NCI-H2196 (cell line): ENCODE data around the gene HEY2.
"Not testable (repeated sequence)": the region's sequence is repeated elsewhere in the genome, so short reads cannot be mapped to it uniquely, and the experiment has no call there.

Experiments used
- DNase-seq: peaks from one replicate; lab custom pipeline; 2025; ENCODE audit not compliant: unreplicated experiment; lab: John Stamatoyannopoulos, UW

Gene HEY2

DNA sequence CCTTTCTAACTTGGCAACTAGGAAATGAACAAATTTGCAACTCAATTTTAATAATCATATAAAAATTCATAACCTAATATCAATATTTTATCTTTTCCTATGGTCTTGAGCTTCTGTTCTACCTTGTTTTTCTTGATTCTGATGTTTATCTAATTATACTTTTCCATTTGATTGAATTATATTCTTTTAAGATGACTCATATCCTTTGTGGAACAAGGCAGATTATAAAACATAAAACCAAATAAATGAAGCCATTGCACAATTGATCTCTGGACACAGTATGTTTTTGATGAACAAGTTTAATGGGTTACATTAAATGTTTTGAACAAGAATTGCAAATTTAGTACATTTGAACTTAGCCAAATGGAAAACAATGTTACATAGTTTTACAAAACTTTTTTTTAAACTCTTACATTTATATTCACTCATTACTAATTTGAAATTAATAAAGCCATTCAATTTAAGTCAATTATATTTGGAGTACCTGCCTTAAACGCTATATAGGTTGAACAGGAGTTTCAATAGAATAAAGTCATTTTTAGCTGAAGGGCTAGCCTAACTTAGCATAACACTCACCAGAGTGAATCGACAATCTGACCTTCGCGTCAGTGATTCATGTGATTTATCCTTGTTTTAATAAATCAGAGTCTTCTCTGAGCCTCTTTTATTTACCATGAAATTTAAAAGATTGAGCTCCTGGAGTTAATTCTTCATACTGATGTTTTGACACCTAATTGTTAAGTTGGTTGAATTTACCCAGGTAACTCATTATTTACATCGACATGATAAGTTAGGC lies 45.1 kb downstream of the HEY2 start:
- DNase-seq = no peak

DNA sequence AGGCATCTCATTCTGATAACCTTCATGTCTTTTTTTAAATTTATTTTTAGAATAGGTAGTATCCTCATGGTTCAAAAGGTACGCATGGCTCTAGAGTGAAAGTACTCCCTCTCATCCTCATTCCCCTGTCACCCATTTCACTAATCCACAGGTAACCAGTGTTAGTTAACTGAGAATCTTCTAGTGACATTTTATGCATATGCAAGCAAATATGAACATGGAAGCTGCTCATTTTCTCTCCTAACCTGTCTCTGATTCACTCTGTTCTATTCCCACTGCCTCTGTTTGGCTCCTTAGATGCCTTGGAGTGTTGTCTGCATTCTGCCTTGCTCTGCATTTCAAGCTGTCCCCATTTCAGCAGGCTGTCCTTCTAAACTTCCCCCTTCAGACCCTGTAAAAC lies 45.9 kb downstream of the HEY2 start:
- DNase-seq = no peak

DNA sequence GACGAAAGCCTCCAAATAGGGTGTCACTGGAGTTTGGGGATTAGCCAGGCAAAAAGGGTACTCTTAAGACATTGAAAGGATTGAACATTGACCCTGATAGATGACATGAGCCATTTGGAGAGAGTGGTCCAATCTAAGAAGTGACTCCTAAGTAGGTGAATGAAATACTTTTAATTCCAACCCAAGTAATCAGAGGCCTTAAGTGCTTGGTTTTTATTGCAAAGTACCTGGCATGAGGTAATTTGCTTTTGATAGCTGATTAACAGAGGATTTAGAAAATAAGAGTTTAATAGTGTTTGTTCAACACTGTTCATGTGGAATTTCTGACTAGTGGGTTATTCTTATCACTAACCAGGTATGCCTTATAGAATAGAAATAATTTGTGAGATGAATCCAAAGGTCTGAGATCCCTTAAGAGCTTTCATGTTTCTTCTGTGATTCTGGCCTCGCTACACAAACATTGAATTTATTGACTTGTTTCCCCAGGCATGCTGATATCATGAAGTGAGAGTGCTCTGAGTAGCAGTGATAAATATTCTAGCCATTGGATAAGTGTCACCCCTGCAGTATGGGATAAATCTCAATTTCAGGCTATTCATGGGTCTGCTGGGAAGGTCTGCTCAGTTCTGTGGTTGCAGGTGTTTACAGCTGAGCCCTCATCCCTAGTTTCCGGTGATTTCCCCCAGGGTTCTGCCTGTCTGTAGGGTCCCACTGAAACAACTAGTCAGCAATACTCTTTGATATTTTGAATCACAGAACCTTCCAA lies 47.9 kb downstream of the HEY2 start:
- DNase-seq = no peak

DNA sequence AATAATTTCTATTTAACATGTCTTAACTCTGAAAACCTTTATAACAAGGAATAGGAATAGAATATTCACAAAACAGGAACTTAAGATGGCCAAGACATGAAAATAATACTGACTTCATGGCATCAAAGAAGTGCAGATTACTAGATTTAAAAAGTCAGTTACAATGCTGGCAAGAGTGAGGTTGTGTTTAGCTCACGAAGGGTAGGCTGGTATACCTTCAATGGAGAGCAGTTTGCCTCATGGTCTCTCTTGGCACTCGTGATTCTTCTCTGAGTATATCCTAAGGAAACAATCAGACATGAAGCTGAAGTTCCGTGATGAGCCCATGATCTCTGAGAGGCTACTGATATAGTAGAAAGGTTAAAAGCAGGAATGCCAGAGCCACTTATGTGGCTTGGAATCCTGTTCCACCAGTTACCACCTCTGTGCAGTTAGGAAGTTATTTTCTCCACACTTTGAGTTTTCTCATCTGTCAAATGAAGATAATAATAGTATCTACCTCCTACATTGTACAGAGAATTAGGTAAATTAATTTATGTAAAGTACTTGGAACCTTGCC lies 48.5 kb downstream of the HEY2 start:
- no peak for DNase-seq

DNA sequence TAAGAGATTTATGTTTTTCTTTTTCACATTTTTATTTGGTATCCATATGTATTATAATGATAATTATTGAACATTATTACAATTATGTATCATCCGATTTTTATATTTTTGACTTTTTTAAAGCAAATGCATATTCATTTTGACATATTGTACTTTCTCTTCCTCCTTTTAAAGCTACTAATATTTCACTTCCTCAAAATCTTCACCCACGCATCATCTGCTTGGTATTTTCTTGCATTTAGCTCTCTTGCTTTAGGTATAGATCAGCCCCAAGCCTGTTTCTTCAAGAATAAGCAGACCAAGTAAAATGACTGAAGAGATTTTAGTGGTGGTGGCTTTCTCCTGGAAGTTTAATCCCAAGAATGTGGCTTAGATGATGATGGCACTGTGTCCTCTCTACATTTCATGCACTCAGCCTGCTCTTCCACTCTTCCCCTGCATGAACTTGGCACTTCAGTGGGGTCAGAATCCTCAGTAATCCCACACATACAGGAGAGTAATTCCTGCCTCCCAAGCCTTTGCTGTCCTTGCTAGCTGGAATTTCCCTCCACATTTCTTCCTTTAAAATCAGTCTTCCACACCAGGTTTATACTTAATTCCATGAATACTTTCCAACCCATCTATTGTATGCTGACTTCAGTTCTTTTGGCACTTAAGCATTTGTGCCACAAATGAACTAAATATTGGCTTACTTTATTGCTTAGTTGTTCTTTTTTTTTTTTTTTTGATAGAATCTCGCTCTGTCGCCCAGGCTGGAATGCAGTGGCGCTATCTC lies 49.5 kb downstream of the HEY2 start:
- no peak for DNase-seq

DNA sequence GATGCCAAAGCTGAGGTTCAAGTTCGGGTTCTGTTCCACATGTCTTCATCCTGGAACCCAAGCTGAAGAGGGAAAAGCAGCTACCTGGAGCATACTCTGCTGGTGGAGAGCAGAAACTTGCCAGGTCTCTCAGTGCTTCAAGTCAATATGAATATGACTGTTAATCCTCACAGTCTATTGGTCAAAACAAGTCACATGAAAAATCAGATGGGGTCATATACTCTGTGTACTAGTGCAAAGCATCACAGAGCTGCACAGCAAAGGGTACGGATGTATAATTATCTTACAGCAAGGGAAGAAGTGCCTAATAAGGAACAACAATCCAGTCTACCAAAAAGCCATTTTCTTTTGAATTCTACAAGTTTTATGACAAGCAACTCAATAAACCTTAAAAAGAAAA lies 53.0 kb downstream of the HEY2 start:
- no peak for DNase-seq

DNA sequence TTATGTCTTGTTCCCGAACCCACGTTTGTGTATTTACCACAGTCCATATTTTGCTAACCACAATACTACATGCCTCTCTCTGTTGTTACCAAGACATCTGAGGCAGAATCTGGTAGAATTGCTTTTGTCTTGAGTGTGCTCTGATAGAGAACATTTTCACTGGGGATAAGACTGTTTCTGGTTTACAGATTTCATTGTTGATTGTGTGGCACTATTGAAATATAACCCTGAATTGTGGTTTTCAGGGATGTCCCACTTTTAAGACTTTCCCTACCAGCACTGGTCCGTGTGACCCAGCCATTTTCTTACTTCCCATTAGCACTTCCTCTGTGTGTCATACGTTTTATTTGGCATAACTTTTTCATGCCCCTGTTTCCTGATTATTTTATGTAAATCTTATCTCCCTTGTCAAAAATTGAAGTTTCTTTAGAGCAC lies 53.5 kb downstream of the HEY2 start:
- DNase-seq = no peak

DNA sequence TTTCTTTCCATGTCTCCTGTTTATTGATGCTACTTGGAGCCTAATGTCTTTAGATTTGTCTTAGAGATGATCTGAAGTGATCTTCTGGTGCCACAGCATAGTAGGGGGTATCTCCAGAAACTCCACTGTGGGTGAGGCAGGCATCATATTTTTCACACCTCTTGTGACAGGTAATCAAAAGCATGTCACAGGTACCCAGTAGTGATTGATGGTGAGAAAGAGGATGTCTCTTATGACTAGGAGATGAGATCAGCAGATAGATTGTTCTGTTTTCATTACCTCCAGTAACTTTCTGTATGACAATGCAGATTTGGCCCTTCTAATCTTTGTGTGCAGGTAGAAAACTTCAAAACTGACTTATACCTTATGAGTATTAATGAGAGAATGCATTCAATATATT lies 54.8 kb downstream of the HEY2 start:
- no peak for DNase-seq

DNA sequence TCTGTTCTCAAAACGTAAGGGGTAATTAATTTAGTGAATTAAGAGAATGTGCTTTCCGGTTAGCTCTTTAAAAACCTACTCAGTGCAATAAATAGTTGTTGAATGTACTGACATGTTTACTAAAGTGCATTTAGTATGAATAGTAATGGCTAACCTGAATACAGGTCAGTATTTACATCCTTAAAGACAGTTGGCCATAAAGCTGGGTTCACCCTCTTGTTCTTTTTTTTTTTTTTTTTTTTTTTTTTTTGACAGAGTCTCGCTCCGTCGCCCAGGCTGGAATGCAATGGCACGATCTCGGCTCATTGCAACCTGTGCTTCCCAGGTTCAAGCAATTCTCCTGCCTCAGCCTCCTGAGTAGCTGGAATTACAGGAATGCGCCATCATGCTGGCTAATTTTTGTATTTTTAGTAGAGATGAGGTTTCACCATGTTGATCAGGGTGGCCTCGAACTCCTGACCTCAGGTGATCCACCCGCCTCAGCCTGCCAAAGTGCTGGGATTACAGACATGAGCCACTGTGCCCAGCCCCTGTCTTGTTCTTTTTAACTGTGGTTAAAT lies 55.5 kb downstream of the HEY2 start:
- DNase-seq = not testable (repeated sequence)

DNA sequence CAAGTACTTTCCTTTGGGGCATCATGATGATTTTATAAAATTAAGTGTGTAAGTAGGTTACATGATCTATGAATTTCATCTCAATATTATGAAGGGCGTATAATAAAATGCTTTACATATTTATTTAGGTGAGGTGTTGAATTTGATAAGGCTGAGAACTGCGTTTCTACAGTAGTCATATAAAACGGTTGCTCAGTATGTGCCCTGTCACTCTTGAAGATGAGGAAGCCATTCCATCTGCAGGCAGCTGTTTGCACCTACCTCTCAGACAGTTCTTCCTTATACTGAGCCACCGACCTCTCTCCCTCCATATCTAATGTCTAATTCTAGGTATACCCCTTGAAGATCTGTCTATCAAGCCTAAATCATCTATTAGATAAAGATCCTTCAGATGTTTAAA lies 57.4 kb downstream of the HEY2 start:
- DNase-seq = no peak

DNA sequence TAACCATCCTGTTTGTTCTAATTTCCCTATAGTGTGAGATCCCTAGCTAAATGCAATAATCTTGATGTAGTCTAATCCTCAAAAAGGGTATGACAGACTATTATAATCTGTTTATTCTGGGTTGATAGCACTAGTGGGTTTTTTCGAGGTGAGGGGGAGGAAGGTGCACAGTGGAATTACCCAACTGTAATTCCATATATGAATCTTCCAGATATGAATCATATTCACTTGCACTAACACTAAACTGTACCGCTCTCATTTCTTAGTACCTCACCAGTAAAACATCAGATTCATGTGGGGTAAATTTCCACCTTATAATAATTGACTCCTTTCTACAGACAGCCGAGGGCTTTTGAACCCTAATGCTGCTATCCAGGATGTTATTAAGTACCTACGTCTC lies 57.9 kb downstream of the HEY2 start:
- no peak for DNase-seq

DNA sequence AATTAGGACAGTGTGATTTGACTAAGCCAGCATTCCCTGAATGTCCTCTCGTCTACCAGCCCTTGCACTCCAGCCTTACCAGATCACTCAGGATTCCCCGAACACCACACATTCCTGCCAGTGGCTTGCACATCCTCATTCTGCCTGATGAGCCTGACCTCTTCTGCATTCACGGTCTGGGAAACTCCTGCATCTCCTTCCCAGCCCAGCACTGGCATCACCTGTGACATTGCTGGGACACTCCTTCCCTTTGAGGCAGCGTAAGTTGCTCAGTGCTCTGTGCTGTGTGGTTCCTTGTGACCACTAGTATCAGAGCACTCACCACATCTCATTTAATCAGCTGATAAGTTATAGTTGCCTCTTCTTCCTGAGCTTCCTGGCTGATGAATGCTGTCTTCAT lies 58.6 kb downstream of the HEY2 start:
- DNase-seq = no peak

DNA sequence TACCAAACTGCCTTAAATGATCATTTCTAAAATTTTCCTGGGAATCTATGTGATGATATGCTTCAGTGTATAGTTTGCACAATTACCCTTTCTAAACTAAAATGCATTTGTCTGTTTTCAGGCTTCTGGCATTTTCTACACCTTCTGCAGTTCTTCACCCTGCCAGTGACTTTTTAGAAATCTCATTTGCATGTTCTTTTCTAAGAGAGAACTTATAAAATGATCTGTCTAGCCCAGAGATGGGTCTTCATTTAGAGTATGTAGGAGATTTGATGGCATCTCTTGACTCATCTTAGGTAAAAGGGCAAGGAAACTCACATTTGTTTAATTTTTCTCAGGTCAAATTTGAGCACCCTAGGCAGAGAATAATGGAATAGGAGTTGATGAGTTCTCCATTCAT lies 59.2 kb downstream of the HEY2 start:
- DNase-seq = no peak

DNA sequence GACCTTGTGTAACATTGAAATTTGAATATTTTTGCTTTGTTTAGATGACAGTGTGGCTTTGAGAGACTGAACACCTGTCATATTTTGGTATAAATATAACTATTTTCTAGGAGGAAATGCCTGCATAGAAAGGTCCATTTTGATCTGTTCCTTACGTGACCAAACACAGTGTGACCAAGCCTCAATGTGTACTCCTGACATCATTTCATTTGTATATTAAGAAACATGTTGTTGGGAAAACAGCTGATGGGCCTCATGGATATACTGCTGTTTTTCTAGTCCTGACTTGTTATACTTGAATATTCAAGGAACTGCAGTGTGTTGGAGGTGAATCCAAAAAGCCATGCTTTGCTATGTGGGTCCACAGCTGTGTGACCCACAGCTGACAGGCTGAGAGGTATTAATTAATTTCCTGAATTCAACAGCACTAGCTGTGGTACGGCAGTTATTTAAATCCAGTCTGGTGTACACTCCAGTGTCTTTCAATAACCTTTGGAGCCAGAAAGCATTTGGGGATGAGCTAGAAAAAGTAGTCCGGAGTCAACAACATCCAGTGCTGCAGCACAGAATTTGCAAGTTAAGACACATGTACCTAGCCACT lies 60.2 kb downstream of the HEY2 start:
- DNase-seq = no peak

DNA sequence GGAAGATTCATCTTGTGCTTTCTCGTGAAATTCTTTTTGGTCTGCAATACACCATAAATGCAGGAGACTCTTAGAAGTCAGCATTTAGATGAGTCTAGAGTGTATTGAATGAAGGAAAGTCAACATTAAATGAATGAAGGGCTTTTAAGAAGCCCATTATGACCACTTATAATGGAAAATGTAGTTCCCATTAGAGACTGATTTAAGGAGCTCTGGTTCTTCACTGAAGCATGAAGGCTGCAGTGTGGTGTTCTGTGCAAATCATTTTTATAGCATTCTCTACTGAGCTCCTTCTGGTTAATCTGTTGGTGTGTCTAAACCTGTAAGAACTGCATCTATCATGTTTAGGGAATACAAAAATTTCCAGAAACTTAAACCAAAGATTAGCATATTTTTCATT lies 61.0 kb downstream of the HEY2 start:
- DNase-seq = no peak
